ENCODE data around the gene ZCCHC14. TPM values are rescaled to one million over a fixed set of nuclear protein-coding genes. Genes with fewer than 3 reads are reported as not detected.
"Not testable (repeated sequence)": the region's sequence is repeated elsewhere in the genome, so short reads cannot be mapped to it uniquely, and the experiment has no call there.

Gene ZCCHC14
- total RNA-seq, 1 experiment from 2014 or later, result 30.3 TPM

GRCh38 chr16:87486282-87486681 lies 6.5 kb downstream of the ZCCHC14 start:
- intact Hi-C loops (cut with micrococcal nuclease; ENCODE audit: unreplicated experiment), result no loop called here
- CTCF ChIA-PET, result no interaction called here

GRCh38 chr16:87485792-87486191 lies 7.0 kb downstream of the ZCCHC14 start:
- H3K4me3 ChIP-seq (ENCODE audit: low read depth, low read length, poor library complexity, severe bottlenecking); intact Hi-C loops (cut with micrococcal nuclease; ENCODE audit: unreplicated experiment); POLR2A ChIA-PET (ENCODE audit: low non-redundant PET); H3K27ac ChIP-seq (ENCODE audit: low read depth, low read length, poor library complexity, severe bottlenecking); CTCF ChIA-PET; DNase-seq (ENCODE audit: low spot score); H3K27me3 ChIP-seq (replicated peaks; ENCODE audit: insufficient read depth, low read depth, low read length, poor library complexity); H3K36me3 ChIP-seq (ENCODE audit: insufficient read depth, low read length, poor library complexity, severe bottlenecking); BruUV-seq (replicated peaks); H3K9me3 ChIP-seq (ENCODE audit: low read depth, low read length, poor library complexity, severe bottlenecking): not testable (repeated sequence)
- peaks cover 11% of the 10 kb centered on the region for H3K4me1 ChIP-seq (ENCODE audit: insufficient read depth, low read length, poor library complexity, severe bottlenecking)

More at GRCh38 chr16:87486282-87486681, 6.5 kb downstream of the ZCCHC14 start:
- H3K27me3 ChIP-seq (replicated peaks; ENCODE audit: insufficient read depth, low read depth, low read length, poor library complexity), result no peaks in the 10 kb centered on the region
- POLR2A ChIA-PET (ENCODE audit: low non-redundant PET), result no interaction called here
- no peak for DNase-seq (ENCODE audit: low spot score)
- BruUV-seq (replicated peaks), result no TSS peak
- H3K36me3 ChIP-seq (ENCODE audit: insufficient read depth, low read length, poor library complexity, severe bottlenecking), result peaks cover 4% of the 10 kb centered on the region
- H3K27ac ChIP-seq (ENCODE audit: low read depth, low read length, poor library complexity, severe bottlenecking), result no peak overlapping the region
- H3K4me3 ChIP-seq (ENCODE audit: low read depth, low read length, poor library complexity, severe bottlenecking), result no peak overlapping the region
- peaks cover 12% of the 10 kb centered on the region for H3K4me1 ChIP-seq (ENCODE audit: insufficient read depth, low read length, poor library complexity, severe bottlenecking)
- TF ChIP-seq EZH2 (IDR thresholded peaks at IDR 0.05; ENCODE audit: borderline replicate concordance, low read depth, low read length, poor library complexity, severe bottlenecking), result no peak
- TF ChIP-seq, protein P1, sequence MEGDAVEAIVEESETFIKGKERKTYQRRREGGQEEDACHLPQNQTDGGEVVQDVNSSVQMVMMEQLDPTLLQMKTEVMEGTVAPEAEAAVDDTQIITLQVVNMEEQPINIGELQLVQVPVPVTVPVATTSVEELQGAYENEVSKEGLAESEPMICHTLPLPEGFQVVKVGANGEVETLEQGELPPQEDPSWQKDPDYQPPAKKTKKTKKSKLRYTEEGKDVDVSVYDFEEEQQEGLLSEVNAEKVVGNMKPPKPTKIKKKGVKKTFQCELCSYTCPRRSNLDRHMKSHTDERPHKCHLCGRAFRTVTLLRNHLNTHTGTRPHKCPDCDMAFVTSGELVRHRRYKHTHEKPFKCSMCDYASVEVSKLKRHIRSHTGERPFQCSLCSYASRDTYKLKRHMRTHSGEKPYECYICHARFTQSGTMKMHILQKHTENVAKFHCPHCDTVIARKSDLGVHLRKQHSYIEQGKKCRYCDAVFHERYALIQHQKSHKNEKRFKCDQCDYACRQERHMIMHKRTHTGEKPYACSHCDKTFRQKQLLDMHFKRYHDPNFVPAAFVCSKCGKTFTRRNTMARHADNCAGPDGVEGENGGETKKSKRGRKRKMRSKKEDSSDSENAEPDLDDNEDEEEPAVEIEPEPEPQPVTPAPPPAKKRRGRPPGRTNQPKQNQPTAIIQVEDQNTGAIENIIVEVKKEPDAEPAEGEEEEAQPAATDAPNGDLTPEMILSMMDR (conservative IDR thresholded peaks at IDR 0.05; ENCODE audit: low read depth, low read length), result no peak
- H3K9me3 ChIP-seq (ENCODE audit: low read depth, low read length, poor library complexity, severe bottlenecking), result no peaks in the 10 kb centered on the region

DNA sequence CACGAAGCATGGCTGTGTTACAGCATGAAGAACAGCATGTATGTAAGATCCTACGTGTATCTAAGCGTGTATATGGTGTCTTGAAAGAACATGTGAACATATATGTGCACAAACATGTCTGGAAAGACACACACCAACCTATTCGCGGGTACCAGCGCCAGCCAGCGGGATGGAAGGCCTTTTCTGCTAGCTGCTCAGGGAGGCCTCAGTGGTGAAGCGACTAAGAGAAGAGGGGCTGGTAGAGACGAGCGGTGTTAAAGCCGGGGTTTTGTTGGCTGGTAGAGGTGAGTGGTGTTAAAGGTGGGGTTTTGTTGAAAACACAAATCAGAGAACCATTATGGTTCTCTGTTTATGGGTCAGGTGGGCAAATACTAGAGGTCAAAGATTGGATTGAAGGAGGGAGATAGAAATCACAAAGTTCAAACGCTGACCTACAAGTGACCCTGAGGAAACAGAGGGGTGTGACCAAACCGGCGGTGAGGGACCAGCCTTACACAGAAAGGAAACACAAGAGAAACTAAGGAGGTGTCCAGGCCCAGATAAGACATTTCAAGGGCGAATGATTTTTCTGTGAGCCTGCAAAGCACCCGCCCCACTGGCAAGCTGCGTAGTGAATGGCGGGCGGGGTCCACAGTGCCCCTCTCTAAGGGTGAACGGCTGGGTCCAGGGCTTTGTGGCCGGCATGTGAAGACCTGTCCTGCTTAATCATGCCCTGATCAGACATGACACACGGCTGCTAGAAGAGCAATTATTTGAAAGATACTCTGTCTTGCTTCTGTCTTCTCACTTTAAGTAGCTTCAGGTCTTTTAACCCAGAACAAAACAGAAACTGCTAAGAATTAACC lies 8.1 kb downstream of the ZCCHC14 start:
- no peak for DNase-seq (ENCODE audit: low spot score)

More for the DNA sequence above, 8.1 kb downstream of the ZCCHC14 start:
- POLR2A ChIA-PET (ENCODE audit: low non-redundant PET), result no interaction called here
- Histone ChIP-seq H3K27me3 (replicated peaks; ENCODE audit: insufficient read depth, low read depth, low read length, poor library complexity) (no peaks in the 10 kb centered on the region), H3K9me3 (ENCODE audit: low read depth, low read length, poor library complexity, severe bottlenecking) (no peaks in the 10 kb centered on the region), H3K27ac (ENCODE audit: low read depth, low read length, poor library complexity, severe bottlenecking) (no peak overlapping the region), H3K36me3 (ENCODE audit: insufficient read depth, low read length, poor library complexity, severe bottlenecking) (peaks cover 4% of the 10 kb centered on the region), H3K4me3 (ENCODE audit: low read depth, low read length, poor library complexity, severe bottlenecking) (no peak overlapping the region), H3K4me1 (ENCODE audit: insufficient read depth, low read length, poor library complexity, severe bottlenecking) (peaks cover 6% of the 10 kb centered on the region)
- BruUV-seq (replicated peaks), result no TSS peak
- no peak for TF ChIP-seq EZH2 (IDR thresholded peaks at IDR 0.05; ENCODE audit: borderline replicate concordance, low read depth, low read length, poor library complexity, severe bottlenecking)
- TF ChIP-seq, protein P1 (conservative IDR thresholded peaks at IDR 0.05; ENCODE audit: low read depth, low read length), result no peak
- CTCF ChIA-PET, result no interaction called here
- intact Hi-C loops (cut with micrococcal nuclease; ENCODE audit: unreplicated experiment), result no loop called here
